ENCODE measurements around the gene BICC1. TPM values are rescaled to one million over a fixed set of nuclear protein-coding genes. Genes with fewer than 3 reads are reported as not detected.

Gene BICC1
- polyA plus RNA-seq, 1 donor (not counting 4 experiments of a cell fraction or from before 2014, with no cell fraction given) = 4.2 TPM

DNA sequence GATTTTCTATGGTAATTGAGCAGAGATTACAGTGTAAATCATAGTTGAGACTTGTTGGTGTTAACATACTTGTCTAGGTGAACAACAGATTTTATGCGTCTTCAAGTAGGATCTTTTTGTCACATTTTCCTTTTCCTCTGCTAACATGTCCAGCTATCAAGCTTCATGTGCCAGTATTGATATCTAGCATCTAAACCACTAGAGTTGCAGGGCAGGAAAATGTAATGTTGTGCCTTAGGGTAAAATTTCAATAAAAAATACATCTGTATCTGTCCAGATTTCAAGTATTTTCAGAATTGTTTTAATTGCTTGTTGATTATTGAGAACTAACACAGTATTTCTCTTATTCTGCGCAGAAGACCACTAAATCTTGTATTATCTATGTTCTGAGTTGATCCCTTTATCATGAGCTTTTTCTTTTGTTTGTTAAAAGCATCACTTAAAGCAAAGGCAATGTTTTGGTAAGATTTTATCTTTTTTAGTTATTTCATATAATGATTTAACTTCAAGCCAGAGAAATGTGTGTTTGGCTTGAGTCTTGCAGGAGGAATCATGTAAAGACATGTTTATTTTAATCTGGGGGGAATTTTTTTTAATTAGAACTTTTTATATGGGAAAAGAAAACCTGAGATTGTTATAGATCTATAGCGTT, 16.5 kb downstream of the BICC1 start:
- Histone ChIP-seq H4K20me1 (ENCODE audit: control insufficient read depth, extremely low read depth, insufficient read depth, low read length) (no peaks in the 10 kb centered on the region), H3K4me3 (ENCODE audit: control insufficient read depth in 2 of 3, extremely low read depth in 1 of 3, insufficient read depth in 2 of 3, low read depth in 1 of 3, low read length in 3 of 3) (no peak overlapping the region), H3K27ac (ENCODE audit: control insufficient read depth, insufficient read depth, low read length) (no peak overlapping the region), H3K9ac (ENCODE audit: control insufficient read depth, extremely low read depth, insufficient read depth, low read length) (no peak overlapping the region), H3K9me1 (ENCODE audit: control insufficient read depth, extremely low read depth, insufficient read depth, low read length) (no peaks in the 10 kb centered on the region), H3K4me1 (ENCODE audit: control insufficient read depth, extremely low read depth, insufficient read depth, low read length) (no peaks in the 10 kb centered on the region), H3K27me3 (ENCODE audit: control insufficient read depth, extremely low read depth, insufficient read depth, low read length) (no peaks in the 10 kb centered on the region), H3K4me2 (ENCODE audit: control insufficient read depth, extremely low read depth, insufficient read depth, low read depth, low read length) (no peak overlapping the region), H3K36me3 (ENCODE audit: control insufficient read depth in 2 of 2, extremely low read depth in 1 of 2, insufficient read depth in 2 of 2, low read length in 2 of 2) (no peaks in the 10 kb centered on the region), H3K9me3 (ENCODE audit: control insufficient read depth, low read depth, low read length) (no peaks in the 10 kb centered on the region), H3K79me2 (ENCODE audit: control insufficient read depth, insufficient read depth, low read length) (peaks cover 5% of the 10 kb centered on the region), H2AFZ (ENCODE audit: control insufficient read depth, low read length) (no peak overlapping the region)
- FAIRE-seq (peak; percentile 69), DNase-seq (ENCODE audit: low read depth, low spot score) (no peak)
- no peak for TF ChIP-seq EZH2 (IDR thresholded peaks at IDR 0.05; ENCODE audit: low read length)
- TF ChIP-seq, protein P1, sequence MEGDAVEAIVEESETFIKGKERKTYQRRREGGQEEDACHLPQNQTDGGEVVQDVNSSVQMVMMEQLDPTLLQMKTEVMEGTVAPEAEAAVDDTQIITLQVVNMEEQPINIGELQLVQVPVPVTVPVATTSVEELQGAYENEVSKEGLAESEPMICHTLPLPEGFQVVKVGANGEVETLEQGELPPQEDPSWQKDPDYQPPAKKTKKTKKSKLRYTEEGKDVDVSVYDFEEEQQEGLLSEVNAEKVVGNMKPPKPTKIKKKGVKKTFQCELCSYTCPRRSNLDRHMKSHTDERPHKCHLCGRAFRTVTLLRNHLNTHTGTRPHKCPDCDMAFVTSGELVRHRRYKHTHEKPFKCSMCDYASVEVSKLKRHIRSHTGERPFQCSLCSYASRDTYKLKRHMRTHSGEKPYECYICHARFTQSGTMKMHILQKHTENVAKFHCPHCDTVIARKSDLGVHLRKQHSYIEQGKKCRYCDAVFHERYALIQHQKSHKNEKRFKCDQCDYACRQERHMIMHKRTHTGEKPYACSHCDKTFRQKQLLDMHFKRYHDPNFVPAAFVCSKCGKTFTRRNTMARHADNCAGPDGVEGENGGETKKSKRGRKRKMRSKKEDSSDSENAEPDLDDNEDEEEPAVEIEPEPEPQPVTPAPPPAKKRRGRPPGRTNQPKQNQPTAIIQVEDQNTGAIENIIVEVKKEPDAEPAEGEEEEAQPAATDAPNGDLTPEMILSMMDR (optimal IDR thresholded peaks at IDR 0.05 in 1 of 3, IDR thresholded peaks at IDR 0.05 in 1 of 3, conservative IDR thresholded peaks at IDR 0.05 in 1 of 3; ENCODE audit: extremely low read depth in 1 of 3, insufficient read depth in 2 of 3, low read length in 3 of 3) = no peak
- dilution Hi-C loops (cut with MboI; ENCODE audit: extremely low pct_ligation_motif_present, low sequenced_read_pairs) = no loop called here

DNA sequence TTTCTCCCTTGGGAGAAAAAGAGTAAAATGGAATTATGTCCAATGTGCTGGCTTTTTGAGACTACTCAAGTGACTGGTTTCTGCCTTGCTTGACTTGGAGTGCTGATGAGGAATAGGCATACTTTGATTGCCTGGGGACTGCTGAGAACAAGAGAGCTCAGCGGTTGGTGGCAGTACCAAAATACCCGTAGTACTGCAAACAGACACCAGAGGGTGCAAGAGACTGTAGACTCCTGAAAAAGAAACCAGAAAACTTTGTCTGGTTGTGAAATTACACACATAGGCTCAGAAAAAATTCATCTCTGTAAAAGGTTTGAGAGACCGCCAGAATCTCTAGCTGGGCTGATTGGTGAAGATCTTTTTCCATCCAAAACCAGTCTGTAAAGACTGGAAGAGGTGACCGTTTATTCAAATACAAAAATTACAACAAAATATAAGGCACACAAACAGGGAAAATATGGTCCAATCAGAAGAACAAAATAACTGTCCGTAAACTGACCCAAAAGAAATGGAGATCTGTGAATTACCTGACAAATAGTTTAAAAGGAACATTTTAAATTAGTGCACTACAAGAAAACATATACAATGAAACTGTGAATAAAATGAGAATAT, 18.5 kb downstream of the BICC1 start:
- H3K27ac ChIP-seq (ENCODE audit: control insufficient read depth, insufficient read depth, low read length) = no peak overlapping the region
- no peak overlapping the region for H3K4me3 ChIP-seq (ENCODE audit: control insufficient read depth in 2 of 3, extremely low read depth in 1 of 3, insufficient read depth in 2 of 3, low read depth in 1 of 3, low read length in 3 of 3)
- dilution Hi-C loops (cut with MboI; ENCODE audit: extremely low pct_ligation_motif_present, low sequenced_read_pairs) = no loop called here
- H3K4me1 ChIP-seq (ENCODE audit: control insufficient read depth, extremely low read depth, insufficient read depth, low read length) = no peaks in the 10 kb centered on the region
- H3K79me2 ChIP-seq (ENCODE audit: control insufficient read depth, insufficient read depth, low read length) = peaks cover 1% of the 10 kb centered on the region
- H3K9me3 ChIP-seq (ENCODE audit: control insufficient read depth, low read depth, low read length) = no peaks in the 10 kb centered on the region
- DNase-seq (ENCODE audit: low read depth, low spot score) (no peak), FAIRE-seq (peak; percentile 68)
- no peaks in the 10 kb centered on the region for H3K36me3 ChIP-seq (ENCODE audit: control insufficient read depth in 2 of 2, extremely low read depth in 1 of 2, insufficient read depth in 2 of 2, low read length in 2 of 2)
- no peaks in the 10 kb centered on the region for H3K27me3 ChIP-seq (ENCODE audit: control insufficient read depth, extremely low read depth, insufficient read depth, low read length)
- no peak overlapping the region for H3K9ac ChIP-seq (ENCODE audit: control insufficient read depth, extremely low read depth, insufficient read depth, low read length)
- no peak for TF ChIP-seq EZH2 (IDR thresholded peaks at IDR 0.05; ENCODE audit: low read length)
- TF ChIP-seq, protein P1 (optimal IDR thresholded peaks at IDR 0.05 in 1 of 3, IDR thresholded peaks at IDR 0.05 in 1 of 3, conservative IDR thresholded peaks at IDR 0.05 in 1 of 3; ENCODE audit: extremely low read depth in 1 of 3, insufficient read depth in 2 of 3, low read length in 3 of 3) = peak; percentile 63 to 78 (median 77)
- no peaks in the 10 kb centered on the region for H3K9me1 ChIP-seq (ENCODE audit: control insufficient read depth, extremely low read depth, insufficient read depth, low read length)
- H3K4me2 ChIP-seq (ENCODE audit: control insufficient read depth, extremely low read depth, insufficient read depth, low read depth, low read length) = no peak overlapping the region
- H4K20me1 ChIP-seq (ENCODE audit: control insufficient read depth, extremely low read depth, insufficient read depth, low read length) = no peaks in the 10 kb centered on the region
- H2AFZ ChIP-seq (ENCODE audit: control insufficient read depth, low read length) = no peak overlapping the region

Measured in keratinocyte (primary cell).